Measurements from ENCODE around the gene CDC42SE2.

DNA sequence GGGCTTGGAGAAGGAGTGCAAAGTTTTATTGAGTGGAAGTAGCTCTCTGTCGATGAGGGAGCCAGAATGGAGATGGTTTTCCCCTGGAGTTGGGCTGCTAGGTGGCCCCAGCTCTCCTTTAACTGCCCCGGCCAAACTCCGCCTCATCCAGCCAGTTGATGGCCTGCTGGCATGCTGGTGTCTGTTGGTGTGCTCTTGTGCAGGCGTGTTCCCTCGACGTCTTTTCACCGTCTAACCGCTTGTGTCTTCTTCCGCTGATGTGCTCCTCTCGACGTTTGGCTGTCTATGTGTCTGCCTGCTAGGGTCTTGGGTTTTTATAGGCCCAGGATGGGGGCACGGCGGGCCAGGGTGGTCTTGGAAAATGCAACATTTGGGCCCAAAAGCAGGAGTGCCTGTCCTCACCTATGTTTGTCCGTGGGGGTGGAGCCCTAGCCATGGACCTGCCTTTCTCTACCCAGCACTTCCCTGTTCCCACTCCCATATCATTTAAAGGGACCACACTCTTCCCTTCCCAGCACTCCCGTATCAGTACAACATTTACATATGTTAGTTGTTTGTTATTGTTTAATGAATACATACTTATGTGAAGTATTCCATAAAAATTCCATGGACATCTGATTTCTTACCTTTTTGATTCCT lies 97.9 kb downstream of the CDC42SE2 start:
- TF ChIP-seq, protein P1, sequence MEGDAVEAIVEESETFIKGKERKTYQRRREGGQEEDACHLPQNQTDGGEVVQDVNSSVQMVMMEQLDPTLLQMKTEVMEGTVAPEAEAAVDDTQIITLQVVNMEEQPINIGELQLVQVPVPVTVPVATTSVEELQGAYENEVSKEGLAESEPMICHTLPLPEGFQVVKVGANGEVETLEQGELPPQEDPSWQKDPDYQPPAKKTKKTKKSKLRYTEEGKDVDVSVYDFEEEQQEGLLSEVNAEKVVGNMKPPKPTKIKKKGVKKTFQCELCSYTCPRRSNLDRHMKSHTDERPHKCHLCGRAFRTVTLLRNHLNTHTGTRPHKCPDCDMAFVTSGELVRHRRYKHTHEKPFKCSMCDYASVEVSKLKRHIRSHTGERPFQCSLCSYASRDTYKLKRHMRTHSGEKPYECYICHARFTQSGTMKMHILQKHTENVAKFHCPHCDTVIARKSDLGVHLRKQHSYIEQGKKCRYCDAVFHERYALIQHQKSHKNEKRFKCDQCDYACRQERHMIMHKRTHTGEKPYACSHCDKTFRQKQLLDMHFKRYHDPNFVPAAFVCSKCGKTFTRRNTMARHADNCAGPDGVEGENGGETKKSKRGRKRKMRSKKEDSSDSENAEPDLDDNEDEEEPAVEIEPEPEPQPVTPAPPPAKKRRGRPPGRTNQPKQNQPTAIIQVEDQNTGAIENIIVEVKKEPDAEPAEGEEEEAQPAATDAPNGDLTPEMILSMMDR (conservative IDR thresholded peaks at IDR 0.05; ENCODE audit: low read depth, low read length), result no peak
- TF ChIP-seq SMC3 (IDR thresholded peaks at IDR 0.05; ENCODE audit: low read depth, low read length), result no peak
- TF ChIP-seq POLR2A (IDR thresholded peaks at IDR 0.05; ENCODE audit: low read depth, low read length), result no peak
- TF ChIP-seq RAD21 (IDR thresholded peaks at IDR 0.05; ENCODE audit: low read length), result no peak
- no peak for TF ChIP-seq MAFK (IDR thresholded peaks at IDR 0.05; ENCODE audit: low read depth, low read length)
- no peak for TF ChIP-seq CEBPB (IDR thresholded peaks at IDR 0.05; ENCODE audit: low read depth, low read length)
- TF ChIP-seq NFE2L2 (IDR thresholded peaks at IDR 0.05; ENCODE audit: low read depth, low read length), result no peak
- TF ChIP-seq RCOR1 (IDR thresholded peaks at IDR 0.05; ENCODE audit: insufficient replicate concordance, low read length), result no peak
- TF ChIP-seq ELK1 (IDR thresholded peaks at IDR 0.05; ENCODE audit: borderline replicate concordance, low read depth, low read length), result no peak
- no peak for TF ChIP-seq MXI1 (IDR thresholded peaks at IDR 0.05; ENCODE audit: borderline replicate concordance, low read depth, low read length)
- TF ChIP-seq RFX5 (IDR thresholded peaks at IDR 0.05; ENCODE audit: low read depth, low read length), result no peak
